NCI-H82 treated with DMSO at 0.1 percent for 48 hours (cell line): ENCODE results near the gene SYMPK.

Source experiments
- DNase-seq: peaks from one replicate; lab custom pipeline; 2025; ENCODE audit not compliant: unreplicated experiment; lab: John Stamatoyannopoulos, UW

Gene SYMPK

GRCh38 chr19:45886427-45887199 is 23.7 kb upstream of the SYMPK start:
- peak; percentile 74 for DNase-seq

DNA sequence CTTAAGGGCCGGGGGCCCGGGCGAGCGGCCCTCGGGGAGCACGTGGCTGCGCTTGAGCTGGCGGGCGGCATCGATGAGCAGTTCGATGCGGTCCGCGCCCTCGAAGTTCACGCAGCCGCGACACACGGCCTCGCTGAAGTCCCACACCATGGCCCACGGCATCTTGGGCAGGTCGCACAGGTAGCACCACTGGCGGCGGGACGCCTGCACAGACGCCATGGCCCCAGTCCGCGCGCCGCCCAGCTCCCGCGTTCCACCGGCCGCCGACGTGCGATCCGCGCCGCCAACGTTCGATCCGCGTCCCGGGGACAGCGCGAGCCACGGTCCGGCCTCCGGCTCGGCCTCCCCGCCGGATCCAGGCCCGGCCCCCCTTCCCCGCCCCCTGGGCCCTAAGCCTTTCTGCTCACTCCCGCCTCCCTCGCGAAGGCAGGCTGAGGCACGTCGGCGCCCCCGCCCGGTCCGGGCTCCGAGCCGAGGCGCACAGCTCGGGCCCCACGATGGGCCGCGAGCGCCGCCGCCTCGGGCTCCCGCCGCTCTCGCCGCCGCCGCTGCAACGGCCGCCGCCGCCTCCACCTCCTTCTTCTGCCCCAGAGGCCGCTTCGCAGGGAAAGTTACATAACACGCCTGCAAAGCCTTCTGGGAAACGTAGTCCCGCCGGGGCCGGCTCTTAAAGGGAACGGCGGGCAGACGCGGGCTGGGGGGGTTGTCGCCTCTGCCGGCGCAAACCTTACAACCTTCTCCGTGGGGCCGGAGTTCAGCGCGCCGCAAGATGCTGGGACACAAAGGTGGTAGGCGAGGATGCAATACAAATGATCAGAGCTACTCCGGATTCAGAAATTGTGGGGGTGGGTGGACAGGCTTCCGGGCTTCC is 22.8 kb upstream of the SYMPK start, which contains the start of gene IRF2BP1:
TSS of gene IRF2BP1 (minus strand) at position 586 of the 871 bp plus-strand sequence. CDS start at position 219, 367 bp downstream.
- peak; percentile 73 for DNase-seq

DNA sequence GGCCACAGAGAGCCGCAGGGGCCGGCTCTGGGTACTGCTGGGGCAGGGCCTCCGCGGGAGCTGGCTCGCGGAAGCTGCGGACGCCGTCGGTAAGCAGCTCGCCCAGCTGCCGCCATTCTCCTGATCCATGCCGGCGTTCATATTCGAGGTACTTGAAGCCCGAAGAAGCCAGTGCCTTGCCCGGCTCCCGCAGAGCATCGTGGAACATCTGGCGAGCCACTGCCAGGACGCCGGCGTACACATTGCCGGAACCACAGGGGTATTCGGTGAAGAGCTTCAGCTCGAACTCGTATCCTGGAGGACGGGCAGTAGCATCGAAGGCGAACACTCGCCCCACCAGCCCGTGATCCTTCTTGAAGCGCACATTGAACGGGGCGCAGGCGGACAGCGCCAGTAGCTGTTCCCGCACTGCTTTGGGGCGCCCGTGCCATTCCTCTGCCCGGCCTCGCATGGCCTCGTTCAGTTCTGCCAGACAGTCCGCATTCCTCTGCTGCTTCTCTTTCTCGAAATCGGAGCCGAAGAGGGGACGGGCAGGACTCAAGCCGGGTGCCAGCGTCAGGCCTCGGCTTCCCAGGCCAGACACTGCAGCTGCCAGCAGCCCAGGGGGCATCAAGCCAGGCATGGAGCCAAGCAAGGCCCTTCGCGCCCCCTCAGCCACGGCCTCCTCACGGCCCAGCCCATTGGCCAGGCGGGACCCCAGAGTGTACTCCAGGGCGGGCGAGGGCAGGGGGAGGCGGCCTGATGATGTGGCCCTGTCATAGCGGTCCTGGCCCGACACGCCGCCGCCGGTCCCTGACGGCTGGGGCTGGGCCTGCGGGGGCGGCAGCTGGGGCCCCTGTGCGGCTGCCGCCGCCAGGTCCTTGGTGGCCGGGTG is 22.0 kb upstream of the SYMPK start:
- DNase-seq = no peak

DNA sequence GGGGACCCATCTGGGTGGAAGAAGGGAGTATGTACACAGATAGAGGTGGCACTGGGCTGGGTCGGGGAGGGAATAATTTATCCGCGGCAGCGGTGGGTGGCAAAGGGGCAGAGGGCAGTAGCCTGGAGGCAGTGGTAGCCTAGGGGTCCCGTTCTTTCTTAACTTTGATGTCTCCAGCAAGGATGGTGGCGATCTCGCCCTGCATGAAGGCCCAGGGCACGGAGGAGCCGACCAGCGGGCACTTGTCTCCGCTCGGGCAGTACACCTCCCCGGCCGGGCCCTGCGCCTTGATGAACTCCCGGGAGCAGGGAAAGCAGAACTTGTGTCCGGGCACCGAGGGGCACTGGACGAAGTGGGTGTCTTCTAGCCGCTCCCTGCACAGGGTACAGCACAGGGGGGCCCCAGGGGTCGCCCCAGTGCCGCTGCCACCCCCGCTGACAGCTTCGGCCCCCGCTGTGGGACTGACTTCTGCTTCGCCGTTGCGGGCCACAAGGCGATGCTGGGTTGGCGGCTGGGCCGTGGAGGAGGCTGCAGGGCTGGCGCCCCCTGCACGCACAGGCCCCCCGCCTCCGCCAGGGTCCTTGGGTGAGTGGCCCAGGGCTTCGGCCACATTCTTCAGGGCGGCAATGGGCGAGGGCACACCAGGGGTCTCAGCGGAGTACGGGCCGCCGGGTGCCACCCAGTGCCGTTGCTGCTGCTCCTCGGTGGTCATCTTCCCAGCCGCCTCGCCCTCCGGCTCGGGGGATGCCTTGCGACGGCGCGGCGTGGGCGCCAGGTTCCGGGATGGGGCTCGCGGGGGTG is 21.1 kb upstream of the SYMPK start:
- no peak for DNase-seq

DNA sequence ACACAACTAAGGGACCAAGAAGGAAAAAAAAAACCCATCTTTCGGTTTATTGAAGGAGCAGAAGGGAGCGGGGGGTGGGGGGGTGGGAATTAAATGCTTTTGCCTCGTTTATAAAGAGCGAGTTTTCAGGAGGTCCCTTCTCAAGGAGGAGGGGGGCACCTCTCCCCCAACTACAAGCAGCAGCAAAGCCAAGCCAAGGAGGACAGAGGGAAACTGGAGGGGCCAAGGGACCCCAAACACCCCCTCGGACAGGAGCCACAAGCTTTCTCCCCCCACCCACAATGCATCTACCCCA is 20.6 kb upstream of the SYMPK start:
- DNase-seq = no peak

GRCh38 chr19:45882652-45883585 is 20.0 kb upstream of the SYMPK start:
- peak; percentile 33 for DNase-seq

DNA sequence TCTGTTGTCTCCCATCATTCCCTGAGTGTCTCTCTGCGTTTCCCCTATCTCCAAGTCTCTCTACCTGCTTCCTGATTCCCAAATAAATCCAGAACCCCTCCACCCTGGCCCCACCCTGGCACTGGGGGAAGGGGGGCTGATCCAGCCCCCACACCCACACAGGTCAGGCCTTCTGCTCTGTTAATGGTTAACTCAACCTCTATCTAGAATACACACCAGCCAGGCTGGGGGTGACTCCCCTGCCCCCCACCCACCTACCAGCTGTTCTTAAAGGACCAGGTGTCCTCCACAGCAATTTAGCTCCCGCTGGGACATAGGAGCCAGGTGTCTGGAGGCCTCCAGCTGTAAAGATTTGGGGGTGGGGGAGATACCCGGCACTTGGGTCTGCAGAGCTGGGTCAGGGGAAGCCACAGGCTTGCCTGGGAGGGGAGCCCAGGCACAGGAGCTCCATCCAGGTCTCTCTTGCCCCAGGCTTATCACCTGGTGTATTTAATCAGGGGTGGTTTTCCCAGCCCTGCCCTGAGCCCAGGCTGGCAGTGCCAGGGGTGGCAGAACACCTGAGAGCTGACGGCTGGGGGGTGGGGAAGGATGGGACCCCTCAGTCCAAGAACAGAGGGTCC is 19.1 kb upstream of the SYMPK start:
- DNase-seq = no peak

DNA sequence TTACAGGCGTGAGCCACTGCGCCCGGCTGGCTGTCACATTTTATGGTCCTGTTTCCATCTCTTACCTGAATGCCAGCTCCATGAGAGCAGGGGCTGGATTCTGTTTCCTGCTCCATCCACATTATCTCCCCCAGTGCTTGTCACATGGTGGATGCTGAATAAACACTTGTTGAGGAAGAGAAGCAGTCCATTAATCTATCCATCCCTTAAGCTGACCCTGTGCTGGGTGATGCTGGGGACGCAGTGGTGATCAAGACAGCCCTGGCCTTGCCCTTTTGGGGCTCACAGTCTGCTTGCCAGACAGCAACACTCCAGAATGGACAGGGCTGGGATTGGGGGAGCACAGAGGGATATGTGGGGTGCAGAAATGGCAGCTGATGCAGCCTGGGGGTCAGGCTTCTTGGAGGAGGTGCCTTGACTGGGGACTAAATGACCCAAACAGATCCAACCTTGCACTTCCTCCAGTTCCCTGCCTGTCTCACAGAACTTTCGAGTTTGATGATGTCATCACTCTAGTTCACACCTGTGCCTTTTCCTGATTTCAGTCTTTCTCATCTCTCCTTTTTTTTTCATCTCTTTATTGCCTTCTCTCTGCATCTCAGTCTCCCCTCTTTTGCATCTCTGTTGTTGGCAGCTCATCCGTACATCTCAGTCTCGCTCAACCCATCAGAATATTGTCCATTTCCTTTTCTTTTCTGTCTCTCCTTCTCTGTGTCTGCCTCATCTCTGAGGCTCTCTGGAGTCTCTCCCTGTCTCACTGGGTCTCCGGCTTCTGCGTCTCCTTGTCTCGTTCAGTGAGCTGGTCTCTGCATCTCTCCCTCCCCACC is 18.3 kb upstream of the SYMPK start:
- DNase-seq = no peak

DNA sequence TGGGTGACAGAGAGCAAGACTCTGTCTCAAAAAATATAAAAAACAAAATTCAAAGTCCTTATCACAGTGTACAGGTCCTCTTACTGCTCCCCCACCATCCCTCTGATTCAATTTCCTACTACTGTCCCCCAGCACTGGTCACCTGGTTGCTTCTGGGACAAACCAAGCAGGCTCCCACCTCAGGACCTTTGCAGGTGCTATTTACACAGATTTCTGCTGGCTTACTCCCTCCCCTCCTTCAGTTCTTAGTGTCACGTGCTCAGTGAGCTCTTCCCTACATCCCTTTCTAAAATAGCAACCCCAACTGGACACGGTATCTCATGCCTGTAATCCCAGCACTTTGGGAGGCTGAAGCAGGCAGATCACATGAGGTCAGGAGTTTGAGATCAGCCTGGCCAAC is 17.0 kb upstream of the SYMPK start:
- DNase-seq = no peak

DNA sequence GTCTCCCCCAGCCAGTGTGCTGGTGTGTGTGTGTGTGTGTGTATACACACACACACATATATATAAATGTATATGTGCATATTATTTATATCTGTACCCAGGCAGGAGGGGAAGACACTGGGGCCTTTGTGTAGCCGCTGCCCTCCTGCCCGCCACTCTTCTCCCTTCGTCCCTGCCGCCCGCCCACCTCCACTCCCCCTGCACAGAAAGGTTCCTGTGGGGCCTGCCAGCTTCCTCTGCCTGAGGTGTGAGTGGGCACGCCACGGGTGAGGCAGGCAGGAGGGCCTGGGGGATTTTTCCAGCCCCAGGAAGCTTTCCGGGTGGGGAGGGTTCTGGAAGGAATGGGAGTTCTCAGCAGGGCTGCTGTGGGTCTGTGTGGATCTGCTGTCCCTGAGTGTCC is 16.1 kb upstream of the SYMPK start:
- DNase-seq = no peak

- no peak for DNase-seq
Observed at GRCh38 chr19:45878043-45878794, 15.3 kb upstream of the SYMPK start.

- no peak for DNase-seq
Observed at GRCh38 chr19:45876411-45877197, 13.7 kb upstream of the SYMPK start.

- DNase-seq = no peak
Observed at GRCh38 chr19:45876161-45876410, 13.1 kb upstream of the SYMPK start.

DNA sequence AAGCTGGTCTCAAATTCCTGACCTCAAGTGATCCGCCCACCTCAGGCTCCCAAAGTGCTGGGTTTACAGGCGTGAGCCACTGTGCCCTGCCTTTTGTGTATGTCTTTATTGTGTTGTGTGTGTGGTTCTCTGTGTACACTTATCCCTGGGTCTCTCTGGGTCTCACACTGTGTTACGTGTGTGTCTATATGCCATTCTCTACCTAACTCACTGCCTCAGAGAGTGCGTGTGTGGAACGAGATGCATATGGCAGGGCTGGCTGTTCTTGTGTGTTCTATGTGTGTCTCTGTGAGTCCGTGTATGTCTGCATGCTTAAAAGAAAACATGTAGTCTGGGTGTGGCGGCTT is 11.6 kb upstream of the SYMPK start:
- no peak for DNase-seq

GRCh38 chr19:45873219-45873772 is 10.3 kb upstream of the SYMPK start:
- no peak for DNase-seq

GRCh38 chr19:45872095-45872919 is 9.4 kb upstream of the SYMPK start:
- no peak for DNase-seq
